ENCODE data around the gene CHIT1. TPM values are rescaled to one million over a fixed set of nuclear protein-coding genes. Genes with fewer than 3 reads are reported as not detected.

Gene CHIT1
- total and polyA plus RNA-seq, 2 of the 13 experiments (the other 11 are each of a cell fraction or from before 2014, with no cell fraction given): not detected

DNA sequence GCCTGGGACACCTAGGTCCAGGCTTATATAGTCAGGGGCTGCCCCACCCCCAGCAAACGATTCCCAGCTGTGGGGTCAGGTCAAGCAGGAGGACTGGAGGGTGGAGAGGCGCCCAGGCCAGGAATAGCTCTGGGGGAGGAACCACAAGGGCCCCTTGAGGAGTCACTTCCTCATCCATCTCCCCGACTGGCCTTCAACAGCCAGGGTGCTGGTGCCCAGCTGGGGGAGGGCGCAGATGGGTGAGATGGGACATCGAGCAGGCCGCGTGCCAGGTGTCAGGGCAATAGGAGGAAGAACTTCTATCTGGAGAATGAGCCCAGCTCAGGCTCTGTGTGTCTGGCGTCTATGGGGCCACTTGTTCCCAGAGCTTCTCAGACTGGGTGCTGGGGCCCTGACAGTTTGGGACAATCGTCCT lies 53.6 kb downstream of the CHIT1 start:
- no peak overlapping the region for H3K9ac ChIP-seq (ENCODE audit: insufficient read depth, low read depth, low read length)
- no peak overlapping the region for H3K27ac ChIP-seq (ENCODE audit: extremely low read length, insufficient read depth, low read length)
- 0 out of 2 replicates have a peak, but pooled peaks cover 4% of the 10 kb centered on the region for H4K20me1 ChIP-seq (ENCODE audit: insufficient read depth, low read length)
- no peaks in the 10 kb centered on the region for H3K79me2 ChIP-seq (ENCODE audit: insufficient read depth, low read length)
- no peaks in the 10 kb centered on the region for H3K36me3 ChIP-seq (replicated peaks in 1 of 2; ENCODE audit: control insufficient read depth in 1 of 2, insufficient read depth in 2 of 2, low read length in 2 of 2)
- peaks cover 2 to 6% of the 10 kb centered on the region in 2 experiments; a peak in 3 of 5 replicates for H3K27me3 ChIP-seq (ENCODE audit: control insufficient read depth in 1 of 2, insufficient read depth in 2 of 2, low read length in 2 of 2)
- DNase-seq (ENCODE audit: low spot score) (no peak), ATAC-seq (no peak), FAIRE-seq (no peak)
- WGBS (ENCODE audit: low lambda C conversion rate): 46% methylated on average over 7 of the region's 9 CpGs
- H3K9me3 ChIP-seq (ENCODE audit: low read length): no peaks in the 10 kb centered on the region
- POLR2A ChIA-PET: no interaction called here
- H2AFZ ChIP-seq (ENCODE audit: low read length): no peak overlapping the region
- H3K4me2 ChIP-seq (ENCODE audit: low read depth, low read length): no peak overlapping the region
- BruUV-seq (replicated peaks): no TSS peak
- in situ Hi-C loops (cut with HindIII; ENCODE audit: extremely low pct_ligation_motif_present, low pct_unique_long_range_greater_than_20kb) (no loop called here), intact Hi-C loops (cut with micrococcal nuclease; ENCODE audit: unreplicated experiment) (no loop called here)
- CTCF ChIA-PET (ENCODE audit: low intra/inter-chr PET ratio, low total read pairs): no interaction called here
- H3K4me3 ChIP-seq (replicated peaks in 1 of 3; ENCODE audit: insufficient read depth in 1 of 3, low read depth in 2 of 3, low read length in 3 of 3): no peak overlapping the region
- peaks cover 20% of the 10 kb centered on the region for H3K4me1 ChIP-seq (ENCODE audit: insufficient read depth, low read length)
- TF ChIP-seq ATF1 (CRISPR knock-in tag; IDR thresholded peaks at IDR 0.05) (no peak), EED (CRISPR knock-in tag; IDR thresholded peaks at IDR 0.05) (no peak), ZNF589 (CRISPR knock-in tag; conservative IDR thresholded peaks at IDR 0.05) (no peak), ZNF761 (CRISPR knock-in tag; conservative IDR thresholded peaks at IDR 0.05) (no peak), NFYC (CRISPR knock-in tag; IDR thresholded peaks at IDR 0.05) (no peak), ZFP36L2 (CRISPR knock-in tag; IDR thresholded peaks at IDR 0.05) (no peak), NFE2L1 (CRISPR knock-in tag; IDR thresholded peaks at IDR 0.05; ENCODE audit: borderline replicate concordance) (no peak), ZBTB20 (CRISPR knock-in tag; IDR thresholded peaks at IDR 0.05; ENCODE audit: borderline replicate concordance, low read depth) (no peak)
- TF ChIP-seq, protein P1, sequence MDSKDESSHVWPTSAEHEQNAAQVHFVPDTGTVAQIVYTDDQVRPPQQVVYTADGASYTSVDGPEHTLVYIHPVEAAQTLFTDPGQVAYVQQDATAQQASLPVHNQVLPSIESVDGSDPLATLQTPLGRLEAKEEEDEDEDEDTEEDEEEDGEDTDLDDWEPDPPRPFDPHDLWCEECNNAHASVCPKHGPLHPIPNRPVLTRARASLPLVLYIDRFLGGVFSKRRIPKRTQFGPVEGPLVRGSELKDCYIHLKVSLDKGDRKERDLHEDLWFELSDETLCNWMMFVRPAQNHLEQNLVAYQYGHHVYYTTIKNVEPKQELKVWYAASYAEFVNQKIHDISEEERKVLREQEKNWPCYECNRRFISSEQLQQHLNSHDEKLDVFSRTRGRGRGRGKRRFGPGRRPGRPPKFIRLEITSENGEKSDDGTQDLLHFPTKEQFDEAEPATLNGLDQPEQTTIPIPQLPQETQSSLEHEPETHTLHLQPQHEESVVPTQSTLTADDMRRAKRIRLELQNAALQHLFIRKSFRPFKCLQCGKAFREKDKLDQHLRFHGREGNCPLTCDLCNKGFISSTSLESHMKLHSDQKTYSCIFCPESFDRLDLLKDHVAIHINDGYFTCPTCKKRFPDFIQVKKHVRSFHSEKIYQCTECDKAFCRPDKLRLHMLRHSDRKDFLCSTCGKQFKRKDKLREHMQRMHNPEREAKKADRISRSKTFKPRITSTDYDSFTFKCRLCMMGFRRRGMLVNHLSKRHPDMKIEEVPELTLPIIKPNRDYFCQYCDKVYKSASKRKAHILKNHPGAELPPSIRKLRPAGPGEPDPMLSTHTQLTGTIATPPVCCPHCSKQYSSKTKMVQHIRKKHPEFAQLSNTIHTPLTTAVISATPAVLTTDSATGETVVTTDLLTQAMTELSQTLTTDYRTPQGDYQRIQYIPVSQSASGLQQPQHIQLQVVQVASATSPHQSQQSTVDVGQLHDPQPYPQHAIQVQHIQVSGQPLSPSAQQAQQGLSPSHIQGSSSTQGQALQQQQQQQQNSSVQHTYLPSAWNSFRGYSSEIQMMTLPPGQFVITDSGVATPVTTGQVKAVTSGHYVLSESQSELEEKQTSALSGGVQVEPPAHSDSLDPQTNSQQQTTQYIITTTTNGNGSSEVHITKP (CRISPR knock-in tag; IDR thresholded peaks at IDR 0.05; ENCODE audit: low read depth): no peak
- TF ChIP-seq, protein P2, sequence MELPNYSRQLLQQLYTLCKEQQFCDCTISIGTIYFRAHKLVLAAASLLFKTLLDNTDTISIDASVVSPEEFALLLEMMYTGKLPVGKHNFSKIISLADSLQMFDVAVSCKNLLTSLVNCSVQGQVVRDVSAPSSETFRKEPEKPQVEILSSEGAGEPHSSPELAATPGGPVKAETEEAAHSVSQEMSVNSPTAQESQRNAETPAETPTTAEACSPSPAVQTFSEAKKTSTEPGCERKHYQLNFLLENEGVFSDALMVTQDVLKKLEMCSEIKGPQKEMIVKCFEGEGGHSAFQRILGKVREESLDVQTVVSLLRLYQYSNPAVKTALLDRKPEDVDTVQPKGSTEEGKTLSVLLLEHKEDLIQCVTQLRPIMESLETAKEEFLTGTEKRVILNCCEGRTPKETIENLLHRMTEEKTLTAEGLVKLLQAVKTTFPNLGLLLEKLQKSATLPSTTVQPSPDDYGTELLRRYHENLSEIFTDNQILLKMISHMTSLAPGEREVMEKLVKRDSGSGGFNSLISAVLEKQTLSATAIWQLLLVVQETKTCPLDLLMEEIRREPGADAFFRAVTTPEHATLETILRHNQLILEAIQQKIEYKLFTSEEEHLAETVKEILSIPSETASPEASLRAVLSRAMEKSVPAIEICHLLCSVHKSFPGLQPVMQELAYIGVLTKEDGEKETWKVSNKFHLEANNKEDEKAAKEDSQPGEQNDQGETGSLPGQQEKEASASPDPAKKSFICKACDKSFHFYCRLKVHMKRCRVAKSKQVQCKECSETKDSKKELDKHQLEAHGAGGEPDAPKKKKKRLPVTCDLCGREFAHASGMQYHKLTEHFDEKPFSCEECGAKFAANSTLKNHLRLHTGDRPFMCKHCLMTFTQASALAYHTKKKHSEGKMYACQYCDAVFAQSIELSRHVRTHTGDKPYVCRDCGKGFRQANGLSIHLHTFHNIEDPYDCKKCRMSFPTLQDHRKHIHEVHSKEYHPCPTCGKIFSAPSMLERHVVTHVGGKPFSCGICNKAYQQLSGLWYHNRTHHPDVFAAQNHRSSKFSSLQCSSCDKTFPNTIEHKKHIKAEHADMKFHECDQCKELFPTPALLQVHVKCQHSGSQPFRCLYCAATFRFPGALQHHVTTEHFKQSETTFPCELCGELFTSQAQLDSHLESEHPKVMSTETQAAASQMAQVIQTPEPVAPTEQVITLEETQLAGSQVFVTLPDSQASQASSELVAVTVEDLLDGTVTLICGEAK (IDR thresholded peaks at IDR 0.05): no peak
- TF ChIP-seq, protein P2 (CRISPR knock-in tag; IDR thresholded peaks at IDR 0.05): no peak
- TF ChIP-seq, protein P3, sequence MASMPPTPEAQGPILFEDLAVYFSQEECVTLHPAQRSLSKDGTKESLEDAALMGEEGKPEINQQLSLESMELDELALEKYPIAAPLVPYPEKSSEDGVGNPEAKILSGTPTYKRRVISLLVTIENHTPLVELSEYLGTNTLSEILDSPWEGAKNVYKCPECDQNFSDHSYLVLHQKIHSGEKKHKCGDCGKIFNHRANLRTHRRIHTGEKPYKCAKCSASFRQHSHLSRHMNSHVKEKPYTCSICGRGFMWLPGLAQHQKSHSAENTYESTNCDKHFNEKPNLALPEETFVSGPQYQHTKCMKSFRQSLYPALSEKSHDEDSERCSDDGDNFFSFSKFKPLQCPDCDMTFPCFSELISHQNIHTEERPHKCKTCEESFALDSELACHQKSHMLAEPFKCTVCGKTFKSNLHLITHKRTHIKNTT (CRISPR knock-in tag; IDR thresholded peaks at IDR 0.05): no peak

Data from HepG2 (cell line).